Measurements from ENCODE around the gene SLC9A9.

DNA sequence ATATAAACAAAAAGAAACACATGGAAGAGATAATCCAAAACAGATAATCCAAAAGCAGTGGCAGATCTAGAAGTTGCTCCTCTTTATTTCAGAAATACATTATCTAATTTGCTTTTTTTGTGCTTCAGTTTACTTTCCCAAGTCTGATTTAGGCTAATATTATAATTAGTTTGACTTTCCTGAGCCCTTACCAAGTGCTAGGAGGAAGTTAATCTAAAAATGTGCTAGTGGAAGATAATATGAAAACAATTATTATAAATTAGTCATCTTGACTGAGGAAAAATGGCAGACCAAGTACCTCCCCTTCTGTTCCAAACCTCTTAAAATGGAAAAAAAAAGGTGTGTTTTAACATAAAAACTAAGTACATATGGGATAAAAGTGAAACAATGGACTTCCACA is 17.5 kb downstream of the SLC9A9 start:
- TF ChIP-seq, protein P1, sequence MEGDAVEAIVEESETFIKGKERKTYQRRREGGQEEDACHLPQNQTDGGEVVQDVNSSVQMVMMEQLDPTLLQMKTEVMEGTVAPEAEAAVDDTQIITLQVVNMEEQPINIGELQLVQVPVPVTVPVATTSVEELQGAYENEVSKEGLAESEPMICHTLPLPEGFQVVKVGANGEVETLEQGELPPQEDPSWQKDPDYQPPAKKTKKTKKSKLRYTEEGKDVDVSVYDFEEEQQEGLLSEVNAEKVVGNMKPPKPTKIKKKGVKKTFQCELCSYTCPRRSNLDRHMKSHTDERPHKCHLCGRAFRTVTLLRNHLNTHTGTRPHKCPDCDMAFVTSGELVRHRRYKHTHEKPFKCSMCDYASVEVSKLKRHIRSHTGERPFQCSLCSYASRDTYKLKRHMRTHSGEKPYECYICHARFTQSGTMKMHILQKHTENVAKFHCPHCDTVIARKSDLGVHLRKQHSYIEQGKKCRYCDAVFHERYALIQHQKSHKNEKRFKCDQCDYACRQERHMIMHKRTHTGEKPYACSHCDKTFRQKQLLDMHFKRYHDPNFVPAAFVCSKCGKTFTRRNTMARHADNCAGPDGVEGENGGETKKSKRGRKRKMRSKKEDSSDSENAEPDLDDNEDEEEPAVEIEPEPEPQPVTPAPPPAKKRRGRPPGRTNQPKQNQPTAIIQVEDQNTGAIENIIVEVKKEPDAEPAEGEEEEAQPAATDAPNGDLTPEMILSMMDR (IDR thresholded peaks at IDR 0.05) = no peak
- TF ChIP-seq POLR2A (IDR thresholded peaks at IDR 0.05) = no peak

Data from thyroid gland (tissue), 4 donors.